NOMO-1 treated with dmso at 0.1 percent for 144 hours (cell line): Measurements from ENCODE around the gene GDF10.

Experiments
- DNase-seq: peaks from one replicate; lab custom pipeline; 2025; ENCODE audit not compliant: unreplicated experiment; lab: John Stamatoyannopoulos, UW

GDF10 gene

GRCh38 chr10:47299611-47300428 is at the start of gene GDF10:
Gene GDF10 (plus strand): TSS chr10:47300197. CDS start chr10:47300652, 455 bp downstream.
- DNase-seq, result no peak

DNA sequence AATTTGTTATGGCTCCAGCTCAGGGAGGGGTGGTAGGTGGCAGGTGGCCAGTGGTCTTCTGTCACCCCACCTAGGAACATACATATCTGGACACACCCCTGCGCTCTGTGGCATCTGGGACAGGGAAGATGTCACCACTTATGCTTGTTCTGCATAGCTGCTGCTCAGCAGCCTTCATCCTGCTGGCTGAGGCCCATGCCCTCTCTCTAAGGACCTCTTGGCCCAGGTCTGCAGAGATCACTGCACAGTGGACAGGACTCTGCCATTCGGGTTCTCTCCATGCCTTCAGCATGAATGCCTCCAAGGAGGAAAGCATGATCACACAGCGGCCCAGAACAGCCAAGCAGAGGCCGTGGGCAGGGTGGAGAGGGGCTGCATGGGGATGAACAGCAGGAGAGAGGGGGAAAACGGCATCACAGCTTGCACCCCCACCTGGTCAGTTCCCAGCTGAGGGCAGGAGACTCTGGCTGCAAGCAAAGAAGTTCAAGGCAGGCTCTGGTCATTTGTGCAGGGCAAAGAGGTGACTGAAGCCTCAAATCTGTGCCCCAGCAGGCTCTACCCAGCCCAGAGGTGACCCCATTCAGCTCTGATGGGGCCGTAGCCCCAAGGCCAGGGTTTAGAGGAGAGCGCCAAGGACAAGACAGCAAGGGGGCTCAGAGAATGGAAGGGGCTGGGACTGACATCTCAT is 47.8 kb upstream of the GDF10 start:
- DNase-seq, result no peak

GRCh38 chr10:47253030-47253637 is 46.9 kb upstream of the GDF10 start:
- DNase-seq, result no peak

- DNase-seq, result no peak
Observed at GRCh38 chr10:47253651-47254375, 46.2 kb upstream of the GDF10 start.

DNA sequence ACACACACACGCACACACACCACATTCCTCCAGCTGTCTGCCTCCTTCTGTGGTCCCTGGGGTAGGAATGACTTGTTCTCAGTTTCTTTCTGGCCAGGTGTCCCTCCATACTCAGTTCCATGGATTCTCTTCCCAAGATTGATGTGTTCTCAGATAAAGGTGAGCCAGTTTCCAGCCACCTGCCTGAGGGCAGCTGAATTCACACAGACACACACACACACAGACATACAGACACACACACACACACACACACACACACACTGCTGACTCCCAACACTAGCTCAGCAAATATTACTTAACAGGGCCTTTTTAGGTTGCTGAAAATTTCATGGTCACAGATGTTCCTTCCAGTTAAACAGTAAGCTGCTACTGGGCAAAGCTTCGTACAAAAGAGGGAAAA is 45.4 kb upstream of the GDF10 start:
- no peak for DNase-seq

DNA sequence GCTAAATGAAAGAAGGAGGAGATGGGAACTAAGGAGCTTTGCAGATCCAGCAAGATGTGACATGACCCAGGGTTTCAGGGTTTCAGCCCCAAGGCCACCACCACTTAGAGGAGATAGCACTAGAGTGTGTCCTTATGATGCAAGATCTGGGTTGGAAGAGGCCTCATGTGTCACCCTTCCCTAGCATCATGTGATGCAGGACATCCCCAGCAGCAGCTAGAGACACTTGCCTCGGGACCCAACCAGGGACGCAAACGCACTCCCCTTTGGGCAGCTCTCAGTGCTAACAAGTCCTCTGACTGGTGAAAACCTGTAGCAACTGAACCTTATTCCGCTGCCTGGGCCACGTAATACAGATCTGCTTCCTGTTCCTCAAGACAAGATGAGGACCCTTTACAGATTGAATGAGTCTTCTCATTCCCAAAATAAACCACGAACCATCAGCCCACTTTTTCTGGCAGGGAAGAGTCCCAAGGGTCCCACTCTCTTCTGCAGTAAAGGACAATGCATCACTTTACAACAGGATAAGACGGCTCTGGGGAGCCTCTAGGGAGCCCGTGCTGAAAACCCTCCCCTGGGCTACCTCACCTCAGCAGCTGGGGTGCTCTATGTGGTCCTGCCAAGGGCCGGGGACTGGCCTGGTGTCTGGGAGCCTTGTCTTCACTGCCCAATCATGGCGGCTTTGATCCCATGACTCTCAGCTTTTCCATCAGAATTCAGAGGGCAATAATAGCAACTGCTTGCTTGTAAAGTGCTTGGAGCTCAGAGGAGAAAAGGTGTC is 44.8 kb upstream of the GDF10 start:
- DNase-seq, result no peak

DNA sequence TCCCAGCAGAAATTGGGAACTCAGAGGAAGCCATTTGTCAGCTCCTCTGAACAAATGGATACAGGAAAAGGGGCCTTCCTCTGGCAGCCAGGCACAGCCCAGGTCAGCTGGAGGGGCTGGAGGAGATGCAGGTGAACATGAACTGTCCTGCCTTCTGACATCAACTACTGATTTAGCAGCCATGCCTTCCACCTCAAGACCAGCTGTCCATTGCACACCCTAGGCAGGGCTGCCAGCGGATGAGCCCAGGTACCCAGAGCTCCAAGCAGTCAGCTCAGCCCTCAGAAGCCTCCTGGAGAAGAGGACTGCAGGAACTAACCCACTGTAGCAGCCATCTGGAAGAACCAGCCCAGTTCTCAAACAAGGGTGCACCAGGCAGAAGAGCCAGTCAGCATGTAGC is 44.1 kb upstream of the GDF10 start:
- no peak for DNase-seq

GRCh38 chr10:47256751-47257336 is 43.2 kb upstream of the GDF10 start:
- DNase-seq, result peak; percentile 26

- peak; percentile 89 for DNase-seq
Observed at GRCh38 chr10:47257396-47258120, 42.4 kb upstream of the GDF10 start.

GRCh38 chr10:47258921-47259320 is 41.1 kb upstream of the GDF10 start:
- no peak for DNase-seq

- no peak for DNase-seq
Observed at GRCh38 chr10:47259466-47259865, 40.5 kb upstream of the GDF10 start.

GRCh38 chr10:47260505-47261111 is 39.4 kb upstream of the GDF10 start:
- DNase-seq, result no peak

DNA sequence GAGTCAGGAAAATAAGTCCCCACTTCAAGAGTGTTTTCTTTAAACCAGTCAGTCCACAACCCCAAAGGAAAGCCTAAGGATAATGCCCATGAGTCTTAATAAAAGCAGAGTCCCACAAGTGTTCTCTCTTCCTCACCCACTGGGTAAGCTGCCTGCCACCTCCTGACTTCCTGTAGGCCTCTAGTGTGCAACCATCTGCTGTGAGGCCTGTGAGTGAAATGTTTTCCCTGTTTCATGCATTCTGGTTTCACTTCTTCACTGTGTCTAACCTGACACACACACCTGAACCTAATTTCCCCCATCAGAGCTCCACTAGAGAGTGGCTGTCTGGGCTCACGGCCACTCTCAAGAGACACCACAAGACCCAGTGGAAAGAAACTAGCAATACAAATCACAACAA is 38.9 kb upstream of the GDF10 start:
- peak; percentile 23 for DNase-seq

DNA sequence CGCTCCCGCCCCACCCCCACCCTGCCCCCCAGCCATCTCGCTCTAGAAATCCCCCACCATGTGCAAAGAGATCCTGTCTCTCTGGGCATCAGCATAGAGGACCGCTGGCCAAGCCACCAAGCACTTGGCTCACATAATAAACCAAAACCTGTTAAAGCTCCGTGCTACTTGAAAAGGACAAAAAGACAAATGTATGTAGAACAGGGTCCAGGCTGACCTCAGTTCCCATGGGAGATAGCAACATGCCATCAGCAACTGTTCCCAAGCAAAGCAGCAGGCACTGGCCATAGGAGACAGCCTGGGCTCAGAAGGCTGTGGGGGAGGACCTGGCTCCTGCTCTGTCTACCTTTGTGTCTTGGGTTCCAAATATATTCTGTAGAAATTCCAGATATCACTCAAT is 38.4 kb upstream of the GDF10 start:
- DNase-seq, result no peak

DNA sequence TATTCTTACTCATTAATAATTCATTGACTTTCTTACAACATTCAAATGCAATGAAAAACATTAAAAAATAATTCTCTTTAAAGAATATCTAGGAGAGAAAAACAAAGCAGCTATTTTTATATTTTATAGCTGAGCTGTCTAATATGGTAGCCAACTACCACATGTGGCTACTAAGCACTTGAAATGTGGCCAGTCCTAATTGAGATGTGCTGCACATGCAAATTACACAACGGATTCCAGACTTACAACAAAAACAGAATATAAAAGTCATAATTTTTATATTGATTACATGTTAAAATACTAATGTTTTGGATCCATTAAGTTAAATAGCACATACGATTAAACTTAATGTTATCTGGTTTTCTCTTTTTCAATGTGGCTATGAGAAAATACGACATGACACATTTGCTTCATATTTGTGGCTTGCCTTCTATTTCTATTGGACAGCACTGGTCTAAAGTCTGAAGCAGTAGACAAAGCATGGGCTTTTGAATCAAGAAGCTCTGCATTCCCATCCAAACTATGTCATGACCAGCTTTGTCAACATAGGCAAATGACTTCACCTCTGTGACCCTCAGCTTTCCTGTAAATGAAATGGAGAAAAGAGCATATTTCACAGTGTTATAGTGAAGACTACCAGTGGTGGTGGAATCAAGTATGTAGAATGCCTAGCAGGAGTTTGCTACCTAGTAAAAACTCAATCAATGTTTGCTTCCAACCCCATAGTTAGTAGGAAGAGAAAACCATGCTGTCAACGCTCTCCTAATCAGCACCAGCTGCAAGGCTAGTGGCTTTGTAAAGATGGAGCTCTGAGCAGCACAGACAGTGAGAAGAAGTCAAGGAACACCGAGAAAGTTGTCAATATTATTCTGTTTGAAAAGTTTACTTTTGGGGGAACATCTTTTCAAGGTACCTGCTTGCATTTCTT is 37.1 kb upstream of the GDF10 start:
- DNase-seq, result no peak

- no peak for DNase-seq
Observed at GRCh38 chr10:47264797-47265281, 35.2 kb upstream of the GDF10 start.

- DNase-seq, result no peak
Observed at GRCh38 chr10:47266602-47267001, 33.4 kb upstream of the GDF10 start.

DNA sequence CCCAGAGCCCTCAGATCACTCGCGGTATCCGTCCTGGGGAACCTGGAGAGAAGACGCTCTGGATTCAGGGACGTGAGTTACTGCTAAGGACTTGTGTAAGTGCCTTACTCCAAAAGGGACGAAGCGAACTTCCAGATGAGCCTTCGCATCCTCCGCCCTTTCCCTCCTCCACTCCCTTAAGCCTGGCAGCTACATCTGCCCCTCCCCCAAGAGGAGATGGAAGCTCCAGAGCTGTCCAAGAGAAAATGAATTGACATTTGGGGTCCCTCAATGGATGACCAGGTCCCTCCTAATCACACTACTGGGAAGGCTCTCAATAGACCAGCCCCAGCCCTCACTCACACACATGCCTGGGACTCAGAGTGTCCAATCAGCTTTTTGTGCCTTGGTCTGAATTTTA is 31.3 kb upstream of the GDF10 start:
- no peak for DNase-seq
